ENCODE data around the gene MYOG.

Gene MYOG

GRCh38 chr1:203065986-203066385 lies 19.8 kb downstream of the MYOG start:
- no peak for TF ChIP-seq NFIC (IDR thresholded peaks at IDR 0.05)

- TF ChIP-seq EGR1 (IDR thresholded peaks at IDR 0.05): no peak
- no peak for TF ChIP-seq NFIC (IDR thresholded peaks at IDR 0.05)
- TF ChIP-seq RAD21 (IDR thresholded peaks at IDR 0.05; ENCODE audit: low read depth): no peak
- TF ChIP-seq REST (IDR thresholded peaks at IDR 0.05; ENCODE audit: low read depth): no peak
- TF ChIP-seq CEBPB (IDR thresholded peaks at IDR 0.05): no peak
- no peak for TF ChIP-seq CREB1 (IDR thresholded peaks at IDR 0.05; ENCODE audit: low read depth)
- TF ChIP-seq TEAD4 (IDR thresholded peaks at IDR 0.05): no peak
- TF ChIP-seq EP300 (IDR thresholded peaks at IDR 0.05; ENCODE audit: borderline replicate concordance): no peak
Observed at GRCh38 chr1:203065191-203065590, 20.6 kb downstream of the MYOG start.

- TF ChIP-seq MAX (IDR thresholded peaks at IDR 0.05) (no peak), CREB1 (IDR thresholded peaks at IDR 0.05; ENCODE audit: low read depth) (no peak)
Observed at GRCh38 chr1:203063287-203063686, 22.5 kb downstream of the MYOG start.

- TF ChIP-seq EP300 (IDR thresholded peaks at IDR 0.05; ENCODE audit: borderline replicate concordance) (no peak), TEAD4 (IDR thresholded peaks at IDR 0.05) (no peak), YY1 (IDR thresholded peaks at IDR 0.05; ENCODE audit: low read depth) (no peak), EGR1 (IDR thresholded peaks at IDR 0.05) (no peak)
Observed at GRCh38 chr1:203060115-203060514, 25.7 kb downstream of the MYOG start.

- TF ChIP-seq TAF1 (IDR thresholded peaks at IDR 0.05; ENCODE audit: low read depth) (no peak), MAX (IDR thresholded peaks at IDR 0.05) (no peak), ZBTB7A (IDR thresholded peaks at IDR 0.05; ENCODE audit: low read depth) (no peak), TEAD4 (IDR thresholded peaks at IDR 0.05) (no peak), RAD21 (IDR thresholded peaks at IDR 0.05; ENCODE audit: low read depth) (no peak), NFIC (IDR thresholded peaks at IDR 0.05) (no peak), REST (IDR thresholded peaks at IDR 0.05; ENCODE audit: low read depth) (no peak)
Observed at GRCh38 chr1:203059485-203059884, 26.3 kb downstream of the MYOG start.

- TF ChIP-seq CREB1 (IDR thresholded peaks at IDR 0.05; ENCODE audit: low read depth) (no peak), YY1 (IDR thresholded peaks at IDR 0.05; ENCODE audit: low read depth) (no peak), EGR1 (IDR thresholded peaks at IDR 0.05) (no peak), FOXM1 (IDR thresholded peaks at IDR 0.05; ENCODE audit: borderline replicate concordance, low read depth) (no peak), CEBPB (IDR thresholded peaks at IDR 0.05) (no peak), TEAD4 (IDR thresholded peaks at IDR 0.05) (no peak), MAX (IDR thresholded peaks at IDR 0.05) (no peak), USF1 (IDR thresholded peaks at IDR 0.05) (no peak), EP300 (IDR thresholded peaks at IDR 0.05; ENCODE audit: borderline replicate concordance) (no peak), TCF12 (IDR thresholded peaks at IDR 0.05; ENCODE audit: low read depth) (no peak), NFIC (IDR thresholded peaks at IDR 0.05) (no peak), REST (IDR thresholded peaks at IDR 0.05; ENCODE audit: low read depth) (no peak), ZBTB7A (IDR thresholded peaks at IDR 0.05; ENCODE audit: low read depth) (no peak), TAF1 (IDR thresholded peaks at IDR 0.05; ENCODE audit: low read depth) (no peak), RAD21 (IDR thresholded peaks at IDR 0.05; ENCODE audit: low read depth) (no peak)
Observed at GRCh38 chr1:203058676-203058935, 27.2 kb downstream of the MYOG start.

Measured in Ishikawa (cell line).